HEK293T (cell line): Measurements from ENCODE around the gene RAB11FIP5.

ENCODE experiments used
- ARNT ChIP-seq: fragments of 450-650 bp; IDR thresholded peaks from 2 replicates; pipeline ENCODE4 v1.6.1; 2017; ENCODE audit warnings: mild to moderate bottlenecking
- FOXA1 ChIP-seq: fragments of 450-650 bp; IDR thresholded peaks from 2 replicates; pipeline ENCODE4 v1.6.1; 2016; ENCODE audit warnings: mild to moderate bottlenecking
- FOXM1 ChIP-seq: fragments of 450-650 bp; IDR thresholded peaks from 2 replicates; pipeline ENCODE4 v1.6.1; 2017; ENCODE audit warnings: mild to moderate bottlenecking, borderline replicate concordance
- HDGF ChIP-seq: fragments of 450-650 bp; IDR thresholded peaks from 2 replicates; pipeline ENCODE4 v1.6.1; 2017; ENCODE audit warnings: antibody characterized with exemption, borderline replicate concordance
- L3MBTL2 ChIP-seq: fragments of 450-650 bp; conservative IDR thresholded peaks from 2 replicates; pipeline ENCODE4 v1.6.1; 2016; ENCODE audit warnings: mild to moderate bottlenecking
- LEF1 ChIP-seq: fragments of 450-650 bp; IDR thresholded peaks from 2 replicates; pipeline ENCODE4 v1.6.1; 2017; ENCODE audit warnings: mild to moderate bottlenecking, borderline replicate concordance
- NFRKB ChIP-seq: fragments of 450-650 bp; IDR thresholded peaks from 2 replicates; pipeline ENCODE4 v1.6.1; 2016; ENCODE audit warnings: mild to moderate bottlenecking, moderate library complexity
- PKNOX1 ChIP-seq: fragments of 450-650 bp; IDR thresholded peaks from 2 replicates; pipeline ENCODE4 v1.6.1; 2016
- SUZ12 ChIP-seq: fragments of 450-650 bp; IDR thresholded peaks from 2 replicates; pipeline ENCODE4 v1.6.1; 2016; ENCODE audit warnings: mild to moderate bottlenecking

- TF ChIP-seq HDGF (no peak), PKNOX1 (no peak), L3MBTL2 (no peak), SUZ12 (no peak), NFRKB (no peak), FOXM1 (no peak), FOXA1 (no peak), ARNT (no peak), LEF1 (no peak)
These were observed 59.2 kb downstream of the RAB11FIP5 start for GRCh38 chr2:73053316-73054114.
